SU-DHL-6 (cell line): ENCODE results near the gene FAM24B.

Experiments used
- EZH2phosphoT487 ChIP-seq: fragments of 200-600 bp; sonication (generic), shearing (Covaris generic); conservative IDR thresholded peaks from 2 replicates; pipeline ENCODE4 v1.6.1; 2018; ENCODE audit warnings: mild to moderate bottlenecking, antibody characterized with exemption, low read length, moderate library complexity, mixed read lengths
- TF ChIP-seq, protein P1 (sequence below): fragments of 200-600 bp; sonication (generic); IDR thresholded peaks from one replicate; pipeline ENCODE4 v1.5.1; 2017; ENCODE audit warnings: antibody characterized with exemption, mild to moderate bottlenecking, low read length, moderate library complexity; ENCODE audit not compliant: insufficient read depth, poor library complexity, severe bottlenecking

GRCh38 chr10:122915700-122916099 is 36.3 kb upstream of the FAM24B start:
- TF ChIP-seq, protein P1, sequence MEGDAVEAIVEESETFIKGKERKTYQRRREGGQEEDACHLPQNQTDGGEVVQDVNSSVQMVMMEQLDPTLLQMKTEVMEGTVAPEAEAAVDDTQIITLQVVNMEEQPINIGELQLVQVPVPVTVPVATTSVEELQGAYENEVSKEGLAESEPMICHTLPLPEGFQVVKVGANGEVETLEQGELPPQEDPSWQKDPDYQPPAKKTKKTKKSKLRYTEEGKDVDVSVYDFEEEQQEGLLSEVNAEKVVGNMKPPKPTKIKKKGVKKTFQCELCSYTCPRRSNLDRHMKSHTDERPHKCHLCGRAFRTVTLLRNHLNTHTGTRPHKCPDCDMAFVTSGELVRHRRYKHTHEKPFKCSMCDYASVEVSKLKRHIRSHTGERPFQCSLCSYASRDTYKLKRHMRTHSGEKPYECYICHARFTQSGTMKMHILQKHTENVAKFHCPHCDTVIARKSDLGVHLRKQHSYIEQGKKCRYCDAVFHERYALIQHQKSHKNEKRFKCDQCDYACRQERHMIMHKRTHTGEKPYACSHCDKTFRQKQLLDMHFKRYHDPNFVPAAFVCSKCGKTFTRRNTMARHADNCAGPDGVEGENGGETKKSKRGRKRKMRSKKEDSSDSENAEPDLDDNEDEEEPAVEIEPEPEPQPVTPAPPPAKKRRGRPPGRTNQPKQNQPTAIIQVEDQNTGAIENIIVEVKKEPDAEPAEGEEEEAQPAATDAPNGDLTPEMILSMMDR, result no peak
- no peak for TF ChIP-seq EZH2phosphoT487
